GM19035 (cell line): ENCODE measurements around the gene CLSTN3.
A peak's percentile ranks its signal among the peaks of the same experiment; 100 is the strongest.
"Not testable (repeated sequence)": the region's sequence is repeated elsewhere in the genome, so short reads cannot be mapped to it uniquely, and the experiment has no call there.

Experiments
- ATAC-seq: cut with Tn5 transposase; IDR thresholded peaks from one replicate; pipeline ENCODE4 v1.9.1; 2021; ENCODE audit not compliant: unreplicated experiment

The CLSTN3 gene

GRCh38 chr12:7103837-7104584 is 26.2 kb upstream of the CLSTN3 start:
- ATAC-seq: no peak

DNA sequence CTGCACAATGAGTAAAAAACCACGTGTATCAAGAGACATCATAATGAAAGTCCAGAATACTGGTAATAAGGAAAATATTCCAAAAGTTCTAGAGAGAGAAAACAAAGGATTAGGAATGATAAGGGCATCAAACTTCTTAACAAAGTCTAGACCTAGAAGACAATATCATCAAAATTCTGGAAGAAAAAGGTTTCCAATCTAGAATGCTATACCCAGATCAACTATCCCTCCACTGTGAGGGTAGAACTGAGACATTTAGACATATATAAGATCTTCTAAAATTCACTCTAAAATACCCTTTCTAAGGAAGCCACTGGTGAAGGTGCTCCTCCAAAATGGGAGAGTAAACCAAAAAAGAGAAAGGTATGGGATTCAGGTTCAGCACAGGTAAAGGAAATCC is 24.1 kb upstream of the CLSTN3 start:
- ATAC-seq: no peak

GRCh38 chr12:7107181-7107580 is 23.0 kb upstream of the CLSTN3 start:
- not testable (repeated sequence) for ATAC-seq

DNA sequence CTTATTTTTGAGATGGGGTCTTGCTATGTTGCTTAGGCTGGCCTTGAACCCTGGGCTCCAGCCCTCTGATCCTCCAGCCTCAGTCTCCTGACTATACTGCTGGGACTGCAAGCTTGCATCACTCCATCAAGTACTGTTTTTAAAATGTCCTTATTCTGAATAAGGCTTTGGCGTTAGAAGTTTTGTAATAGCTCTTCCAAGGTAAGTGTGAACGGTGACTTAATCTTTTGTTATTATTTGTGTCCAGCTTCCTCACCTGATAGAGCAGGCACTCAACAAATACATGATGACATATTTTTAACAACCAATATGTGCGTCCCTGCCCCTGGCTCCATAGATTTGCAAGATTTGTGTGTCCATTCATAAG is 22.6 kb upstream of the CLSTN3 start:
- no peak for ATAC-seq

DNA sequence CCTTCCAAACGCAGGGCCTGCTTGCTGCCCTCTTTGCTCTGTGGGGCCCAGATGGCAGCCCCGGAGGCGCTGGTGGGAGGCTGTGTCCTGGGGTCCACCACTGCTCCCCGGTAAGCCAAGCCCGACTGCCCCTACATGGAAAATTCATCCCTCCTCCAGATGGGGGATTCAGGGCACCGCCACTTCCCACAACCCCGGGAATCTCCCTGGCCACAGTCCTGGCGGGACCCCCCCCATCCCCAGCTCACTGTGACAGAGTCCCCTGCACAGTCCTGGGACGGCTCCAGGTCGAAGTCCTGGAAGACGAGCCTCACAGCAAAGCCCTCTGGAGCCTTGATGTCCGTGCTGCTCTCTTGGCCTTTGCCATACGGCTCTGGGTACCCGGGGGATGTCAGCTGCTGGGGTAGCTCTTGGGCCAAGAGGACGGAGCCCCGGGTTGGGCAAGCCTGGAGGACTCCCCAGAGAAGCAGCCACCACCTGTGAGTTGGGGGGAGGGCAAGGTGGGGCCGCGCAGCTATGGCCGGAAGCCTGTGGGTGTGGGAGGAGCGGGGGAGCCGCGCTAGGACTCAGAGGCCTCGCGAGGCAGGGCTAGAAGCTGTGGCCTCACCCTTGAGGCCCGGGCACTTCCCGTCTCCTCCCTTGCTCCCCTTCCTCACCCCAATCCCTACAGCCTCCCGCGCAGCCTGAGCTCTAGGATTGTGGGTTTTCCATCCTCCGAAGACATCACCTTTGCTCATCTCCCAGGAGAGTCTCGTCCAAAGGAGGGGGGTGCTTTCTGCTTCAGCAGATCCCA is 22.0 kb upstream of the CLSTN3 start:
- ATAC-seq: peak; percentile 88

GRCh38 chr12:7108796-7109571 is 21.2 kb upstream of the CLSTN3 start, which contains the start of gene C1RL:
Gene C1RL, minus strand, starts transcription at chr12:7109214. Its CDS starts 34 bp downstream, at chr12:7109180.
- peak; percentile 40 for ATAC-seq

- ATAC-seq: no peak
Measured at GRCh38 chr12:7109572-7109920, 20.6 kb upstream of the CLSTN3 start.

GRCh38 chr12:7110661-7111060 is 19.5 kb upstream of the CLSTN3 start:
- no peak for ATAC-seq

DNA sequence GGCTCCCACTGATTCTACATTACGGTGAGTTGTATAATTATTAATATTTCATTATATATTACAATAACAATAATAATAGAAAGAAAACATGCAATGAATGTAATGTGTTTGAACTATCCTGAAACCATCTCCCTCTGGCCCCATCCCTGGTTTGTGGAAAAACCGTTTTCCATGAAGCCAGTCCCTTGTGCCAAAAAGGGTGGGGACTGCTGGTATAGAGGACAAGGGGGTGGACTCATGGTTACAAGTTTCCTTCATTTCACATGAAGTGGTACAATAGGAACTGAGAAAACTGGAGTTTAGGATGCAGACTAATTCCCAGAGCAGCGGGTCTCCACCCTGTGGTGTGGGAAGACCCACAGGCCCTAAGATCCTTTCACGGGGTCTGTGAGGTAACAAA is 18.1 kb upstream of the CLSTN3 start:
- ATAC-seq: no peak

- ATAC-seq: no peak
Measured at GRCh38 chr12:7113389-7113871, 16.7 kb upstream of the CLSTN3 start.

GRCh38 chr12:7114008-7114407 is 16.2 kb upstream of the CLSTN3 start:
- no peak for ATAC-seq

- ATAC-seq: no peak
Measured at GRCh38 chr12:7114851-7115250, 15.3 kb upstream of the CLSTN3 start.

- no peak for ATAC-seq
Measured at GRCh38 chr12:7116196-7116595, 14.0 kb upstream of the CLSTN3 start.

DNA sequence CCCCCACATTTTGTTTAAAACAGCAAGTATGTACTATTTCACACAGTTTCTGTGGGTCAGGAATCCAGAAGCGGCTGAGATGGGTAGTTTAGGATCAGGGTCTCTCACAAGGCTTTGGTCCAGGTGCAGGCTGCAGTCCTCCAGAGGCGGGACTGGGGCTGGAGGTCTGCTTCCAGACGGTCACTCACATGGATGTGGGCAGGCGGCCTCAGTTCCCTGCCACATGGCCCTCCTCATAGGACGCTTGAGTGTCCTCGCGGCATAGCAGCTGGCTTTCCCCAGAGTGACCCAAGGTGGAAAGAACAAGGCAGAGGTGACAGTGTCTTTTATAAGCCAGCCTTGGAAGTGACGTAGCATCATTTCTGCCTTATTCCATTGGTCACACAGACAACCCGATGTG is 13.3 kb upstream of the CLSTN3 start:
- no peak for ATAC-seq

- ATAC-seq: no peak
Measured at GRCh38 chr12:7117670-7118069, 12.5 kb upstream of the CLSTN3 start.

DNA sequence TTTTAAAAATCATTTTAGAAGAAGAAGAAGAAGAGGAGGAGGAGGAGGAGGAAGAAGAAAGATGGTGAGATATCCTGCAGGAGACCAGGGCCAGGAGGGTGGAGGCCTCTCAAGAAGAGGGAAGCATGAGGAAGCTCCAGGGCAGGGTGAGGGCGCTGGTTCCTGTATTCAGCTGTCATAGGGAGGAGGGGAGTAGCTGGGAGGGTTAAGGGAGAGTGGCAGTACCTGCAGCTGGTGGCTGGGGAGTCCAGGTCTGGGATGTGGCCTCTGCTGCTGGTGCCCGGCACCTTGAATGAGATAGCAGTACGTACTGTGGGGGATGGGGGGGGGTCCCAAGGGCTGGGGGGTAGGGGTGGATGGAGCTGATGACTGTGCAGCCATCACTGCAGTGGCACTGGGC is 11.3 kb upstream of the CLSTN3 start:
- no peak for ATAC-seq

GRCh38 chr12:7120166-7120565 is 10.0 kb upstream of the CLSTN3 start:
- no peak for ATAC-seq

- no peak for ATAC-seq
Measured at GRCh38 chr12:7121324-7121723, 8.8 kb upstream of the CLSTN3 start.

- ATAC-seq: no peak
Measured at GRCh38 chr12:7122811-7123769, 7.1 kb upstream of the CLSTN3 start.

DNA sequence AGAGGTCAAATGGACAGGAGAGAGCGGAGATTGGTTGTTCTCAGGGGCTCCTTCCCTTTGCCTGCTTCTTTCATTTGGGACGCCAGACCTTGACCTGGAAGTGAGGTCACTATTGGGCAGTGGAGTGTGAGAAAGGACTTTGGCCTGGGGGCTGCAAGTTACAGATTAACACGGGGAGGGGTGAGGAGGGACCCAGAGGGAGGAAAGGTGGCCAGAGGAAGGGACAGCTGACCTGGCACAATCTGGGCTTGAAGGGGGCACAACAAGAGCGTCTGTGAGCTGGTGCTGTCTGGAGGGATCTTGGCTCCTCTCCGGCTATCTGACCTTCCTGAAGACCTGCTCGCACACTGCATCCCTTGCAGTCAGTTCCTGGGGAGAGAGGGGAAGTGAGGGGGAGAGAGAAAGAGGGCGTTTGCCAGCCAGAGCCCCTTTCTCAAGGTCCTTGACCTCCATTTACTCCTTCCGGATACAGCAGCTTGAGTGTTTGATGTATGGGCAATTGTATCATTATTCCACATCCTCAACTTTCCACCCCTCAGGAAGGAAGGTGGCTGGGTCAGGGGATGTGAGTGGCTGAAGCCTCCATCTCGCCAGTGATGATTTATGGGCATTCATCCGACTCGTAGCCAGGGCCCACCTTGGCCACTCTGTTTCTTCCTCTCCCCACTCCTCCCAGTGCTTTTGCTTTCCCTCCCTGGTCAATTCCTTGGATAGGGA is 6.2 kb upstream of the CLSTN3 start:
- ATAC-seq: no peak
